ENCODE data around the gene PCDHGA1.
"Not testable (repeated sequence)": the region's sequence is repeated elsewhere in the genome, so short reads cannot be mapped to it uniquely, and the experiment has no call there.

Gene PCDHGA1
- 0.14 to 0.44 (median 0.19) reads per million in 3 experiments for total RNA-seq

DNA sequence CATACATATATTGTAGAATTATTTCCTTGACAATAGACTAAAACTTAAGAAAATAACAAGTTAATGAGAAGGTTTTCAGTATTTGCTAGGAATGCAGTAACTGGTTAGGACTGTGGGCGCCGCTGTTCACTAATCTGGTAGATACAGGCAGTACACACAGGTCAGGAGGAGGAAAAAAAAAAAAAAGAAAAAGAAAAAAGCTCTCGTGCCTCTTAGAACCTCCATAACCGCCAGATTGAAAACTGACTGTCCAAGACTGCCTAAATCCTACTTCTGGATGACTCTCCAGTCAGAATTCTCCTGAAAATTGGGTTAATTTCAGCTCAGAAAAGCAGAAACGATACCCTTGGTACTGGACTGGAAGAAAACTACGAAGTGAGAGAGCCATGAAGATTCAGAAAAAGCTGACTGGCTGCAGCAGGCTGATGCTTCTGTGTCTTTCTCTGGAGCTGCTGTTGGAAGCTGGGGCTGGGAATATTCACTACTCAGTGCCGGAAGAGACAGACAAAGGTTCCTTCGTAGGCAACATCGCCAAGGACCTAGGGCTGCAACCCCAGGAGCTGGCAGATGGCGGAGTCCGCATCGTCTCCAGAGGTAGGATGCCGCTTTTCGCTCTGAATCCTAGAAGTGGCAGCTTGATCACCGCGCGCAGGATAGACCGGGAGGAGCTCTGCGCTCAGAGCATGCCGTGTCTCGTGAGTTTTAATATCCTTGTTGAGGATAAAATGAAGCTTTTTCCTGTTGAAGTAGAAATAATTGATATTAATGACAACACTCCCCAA, at the start of gene PCDHGA1:
Gene PCDHGA1, plus strand, starts transcription at position 216 of the 782 bp plus-strand sequence.
- DNase-seq, result peak; percentile 13

DNA sequence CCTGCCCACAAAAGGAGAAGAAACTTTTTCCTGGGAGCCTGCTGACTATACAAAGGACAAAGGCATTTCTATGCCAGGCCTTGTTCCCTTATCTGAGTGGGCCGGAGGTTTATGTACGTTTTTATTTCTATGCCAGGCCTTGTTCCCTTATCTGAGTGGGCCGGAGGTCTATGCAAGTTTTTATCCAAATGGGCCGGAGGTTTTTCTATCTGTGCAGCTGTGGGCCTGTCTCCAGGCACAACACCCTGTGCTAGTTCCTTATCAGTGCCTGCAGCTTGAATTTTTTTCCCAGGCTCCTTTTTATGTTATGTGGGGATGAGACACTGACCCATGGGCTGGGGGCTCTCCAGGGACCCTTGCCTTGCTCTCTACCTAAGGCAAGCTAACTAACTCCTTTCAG, 31.9 kb upstream of the PCDHGA1 start:
- no peak for DNase-seq

DNA sequence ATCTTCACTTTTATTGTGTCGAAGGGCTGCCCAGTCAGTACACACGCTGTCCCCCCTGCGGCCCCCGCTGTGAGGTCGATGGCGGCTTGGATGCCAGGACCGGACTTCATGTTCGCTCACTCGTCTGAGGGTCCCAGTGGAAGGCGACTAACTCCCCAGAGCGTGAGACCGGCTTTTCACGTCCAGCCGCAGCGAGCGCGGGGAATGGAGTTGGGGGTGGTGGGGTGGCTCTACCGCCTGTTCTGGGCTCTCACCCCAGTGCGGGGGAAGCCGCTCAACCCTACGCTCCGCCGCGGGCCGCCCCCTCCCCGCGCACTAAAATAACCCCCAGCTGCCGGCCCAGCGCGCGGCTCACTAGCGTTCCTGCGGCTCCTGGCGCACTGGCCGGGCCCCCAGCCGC, 26.6 kb upstream of the PCDHGA1 start, which contains the start of gene SLC25A2:
Gene SLC25A2, minus strand, starts transcription at position 294 of the 400 bp plus-strand sequence. Its CDS starts 184 bp downstream, at position 110.
- DNase-seq, result no peak

DNA sequence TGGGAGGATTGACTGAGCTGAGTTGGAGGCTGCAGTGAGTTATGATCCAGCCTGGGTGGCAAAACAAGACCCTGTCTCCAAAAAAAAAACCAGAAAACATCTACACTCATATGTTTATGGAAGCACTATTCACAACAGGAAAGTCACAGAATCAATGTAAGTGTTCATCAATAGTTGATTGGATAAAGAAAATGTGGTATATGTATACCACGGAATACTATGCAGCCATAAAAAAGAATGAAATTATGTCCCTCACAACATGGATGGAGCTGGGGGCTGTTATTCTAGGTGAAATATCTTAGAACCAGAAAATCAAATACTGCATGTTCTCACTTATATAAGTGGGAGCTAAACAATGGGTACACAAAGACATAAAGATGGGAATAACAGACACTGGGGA, 23.7 kb upstream of the PCDHGA1 start:
- no peak for DNase-seq

DNA sequence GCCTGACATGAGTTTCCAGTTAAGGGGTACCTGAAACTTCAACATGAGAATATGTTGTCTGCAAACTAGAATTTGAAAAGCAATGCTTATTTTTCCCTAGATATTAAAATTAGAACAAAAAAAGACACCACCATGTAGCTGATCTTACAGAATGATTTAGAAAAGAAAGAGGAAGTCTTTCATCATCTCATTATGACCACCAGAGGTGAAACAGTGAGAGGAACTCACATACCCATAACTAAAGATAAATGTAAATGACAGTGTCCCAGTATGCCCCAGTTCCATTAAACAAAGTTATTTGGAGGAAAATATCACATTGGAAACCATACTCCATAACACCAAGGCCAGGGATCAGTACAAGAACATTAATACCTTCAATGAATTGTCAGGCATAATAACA, 16.6 kb upstream of the PCDHGA1 start:
- no peak for DNase-seq

DNA sequence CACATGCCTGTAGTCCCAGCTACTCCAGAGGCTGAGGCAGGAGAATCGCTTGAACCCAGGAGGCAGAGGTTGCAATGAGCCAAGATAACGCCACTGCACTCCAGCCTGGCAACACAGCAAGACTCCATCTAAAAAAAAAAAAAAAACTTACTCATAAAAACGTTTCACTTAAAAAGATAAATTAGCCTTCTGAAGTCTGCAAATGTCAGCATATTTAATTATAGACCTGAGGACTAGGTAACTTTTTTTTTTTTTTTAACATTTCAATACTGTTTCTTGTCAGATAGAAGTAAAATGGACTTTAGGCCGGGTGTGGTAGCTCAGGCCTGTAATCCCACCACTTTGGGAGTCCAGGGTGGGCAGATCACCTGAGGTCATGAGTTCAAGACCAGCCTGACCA, 13.4 kb upstream of the PCDHGA1 start:
- DNase-seq, result not testable (repeated sequence)

DNA sequence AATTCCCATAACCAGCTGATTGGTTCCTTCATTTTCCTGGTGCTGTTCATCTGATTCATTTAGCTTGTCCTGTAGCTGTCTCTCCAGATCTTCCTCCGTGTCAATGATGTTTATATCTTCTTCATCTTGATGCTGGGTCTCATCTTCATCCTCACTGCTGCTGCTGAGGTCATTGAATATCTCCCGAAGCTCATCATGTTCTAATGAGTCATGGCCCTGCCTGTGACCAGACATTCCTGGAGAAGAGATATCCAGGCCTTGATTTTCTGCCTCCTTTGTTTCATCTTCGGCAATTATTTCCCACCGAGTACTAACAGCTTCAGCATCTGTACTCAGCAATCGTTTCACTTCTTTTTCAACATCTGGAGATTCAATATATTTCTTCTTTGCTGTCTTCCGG, 11.1 kb upstream of the PCDHGA1 start:
- DNase-seq, result no peak

DNA sequence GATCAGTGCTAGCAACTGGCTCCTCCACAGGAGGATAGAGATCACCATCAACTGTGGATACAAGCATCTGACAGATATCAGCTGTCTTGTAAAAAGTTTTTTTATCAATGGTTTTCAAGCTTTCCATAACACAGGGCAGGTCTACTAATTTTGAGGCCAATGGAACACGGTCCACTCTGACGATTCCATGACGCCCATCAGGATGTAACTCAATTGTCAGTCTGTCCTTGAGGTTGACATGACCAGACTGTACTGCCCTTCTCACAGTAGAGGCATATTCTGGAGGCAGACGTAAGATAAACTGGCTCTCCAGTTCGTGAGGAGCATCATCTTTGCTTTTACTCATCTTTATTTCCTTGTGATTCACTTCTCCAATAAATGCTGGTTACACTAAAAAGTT, 10.6 kb upstream of the PCDHGA1 start:
- no peak for DNase-seq

DNA sequence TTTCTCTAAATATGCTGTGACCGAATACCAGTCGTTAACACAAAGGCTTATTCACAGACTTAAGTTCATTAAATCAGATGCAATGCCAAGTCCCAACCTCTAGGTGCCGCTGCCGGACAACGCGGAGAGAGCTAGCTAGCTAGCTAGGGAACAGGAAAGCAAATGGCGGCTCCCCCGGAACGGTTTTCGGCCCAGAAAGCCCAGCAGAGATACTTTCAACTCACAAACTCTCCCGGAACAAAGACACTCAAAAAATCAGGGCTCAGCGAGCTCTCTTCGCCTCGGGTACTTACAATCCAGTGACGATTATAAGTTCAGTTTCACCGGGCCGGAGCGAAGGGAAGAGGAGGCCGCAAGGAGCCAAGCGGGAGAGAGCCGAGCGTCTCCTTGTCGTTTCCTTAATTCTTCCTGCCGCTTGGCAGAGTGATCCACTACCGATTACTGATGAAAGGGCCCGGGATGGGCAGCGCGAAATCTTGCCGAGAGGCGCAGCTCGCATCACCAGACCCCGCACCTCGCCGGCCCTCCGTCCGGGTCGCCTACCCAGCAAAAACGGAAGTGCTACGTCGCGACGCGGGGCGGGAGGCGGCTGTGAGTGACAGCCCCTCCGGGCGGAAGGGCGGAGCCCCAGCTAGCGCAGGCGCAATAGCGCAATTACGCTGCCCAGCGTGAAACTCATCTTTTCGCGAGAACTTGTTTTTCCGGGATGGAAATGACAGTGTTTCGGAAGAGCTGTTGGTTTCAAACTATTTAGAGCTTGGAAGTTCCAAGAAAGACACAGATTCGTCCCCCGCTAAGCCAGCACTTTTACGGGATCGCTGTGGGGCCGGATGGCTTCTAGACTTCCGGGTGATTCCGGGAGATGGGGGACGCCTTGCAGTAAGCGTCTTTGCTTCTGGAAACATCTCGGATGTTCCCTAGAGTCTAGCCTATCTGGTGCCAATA, 9.8 kb upstream of the PCDHGA1 start, which contains the start of gene TAF7:
Gene TAF7, minus strand, starts transcription at position 560 of the 945 bp plus-strand sequence. CDS start 740 bp downstream, outside the sequence.
- DNase-seq, result peak; percentile 90

DNA sequence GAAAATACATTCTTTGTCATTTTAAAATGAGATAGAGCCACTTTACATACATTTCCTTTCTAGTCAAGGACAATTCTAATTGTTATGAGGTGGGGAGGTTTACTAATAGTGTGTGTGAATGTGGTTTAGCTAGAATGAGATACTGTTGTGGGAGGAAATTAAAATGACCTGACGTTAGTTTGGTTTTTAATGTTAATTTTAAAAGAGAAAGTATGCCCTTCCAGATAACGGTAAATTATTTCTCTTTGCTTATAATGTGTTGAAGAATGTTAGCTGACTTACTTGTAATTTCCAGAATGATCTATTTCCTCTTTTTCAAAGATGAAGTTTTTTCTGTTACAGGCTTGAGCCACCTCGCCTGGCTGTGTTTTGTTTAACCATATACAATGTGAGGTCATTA, 8.1 kb upstream of the PCDHGA1 start:
- DNase-seq, result no peak

DNA sequence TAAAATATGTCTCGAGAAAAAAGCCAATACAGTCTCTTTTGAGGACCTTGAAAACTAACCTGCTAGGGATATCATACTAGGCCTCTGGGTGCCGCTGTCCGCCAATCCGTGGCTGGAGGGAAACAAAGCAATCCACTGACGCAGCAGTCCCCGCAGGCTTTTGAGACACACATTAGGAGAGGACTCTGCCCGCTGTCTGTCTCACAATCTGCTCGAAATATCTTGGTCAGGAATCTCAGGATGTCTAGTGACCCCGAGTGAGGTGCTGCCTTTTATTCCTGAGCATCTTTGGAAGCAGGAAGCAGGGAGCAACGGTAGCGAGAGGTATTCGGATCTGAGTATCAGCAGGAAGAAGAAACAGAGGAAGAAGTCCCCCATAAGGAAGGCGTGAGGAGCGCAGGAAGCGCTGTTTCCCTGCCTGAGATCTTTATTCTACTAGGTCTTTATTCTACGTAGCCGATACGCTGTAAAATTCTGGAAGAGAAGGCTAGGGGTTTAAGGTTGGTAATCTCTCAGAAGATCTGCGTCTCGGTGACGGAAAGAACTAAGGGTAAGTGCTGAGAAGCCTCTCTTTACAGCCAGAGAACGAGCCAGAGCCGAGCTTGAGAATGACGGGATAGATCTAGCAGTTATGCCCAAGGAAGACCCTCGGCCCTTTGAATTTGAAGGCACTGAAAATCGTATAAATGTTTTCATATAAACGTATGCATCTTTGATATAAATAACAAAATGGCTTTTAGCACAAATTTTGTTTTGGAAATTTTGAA, 4.0 kb upstream of the PCDHGA1 start:
- DNase-seq, result peak; percentile 59

DNA sequence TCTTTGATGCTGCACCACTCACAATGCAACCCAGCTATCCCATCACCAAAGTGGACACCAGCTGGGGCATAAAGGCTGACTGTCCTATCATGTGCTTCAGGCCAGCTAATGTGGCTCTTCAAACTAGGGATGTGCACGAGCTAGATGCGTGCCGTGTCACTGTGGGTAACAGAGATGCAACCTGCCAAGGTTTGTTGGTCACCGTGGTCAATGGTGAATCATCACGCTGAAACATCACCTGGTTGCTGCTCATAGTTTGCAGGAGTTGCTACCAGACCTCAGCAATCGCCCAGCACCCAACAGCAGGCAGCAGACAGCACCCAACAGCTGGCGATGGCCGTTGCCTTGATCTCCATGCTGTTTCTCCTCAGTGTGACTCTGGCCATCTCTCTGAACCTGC, 2.1 kb upstream of the PCDHGA1 start:
- DNase-seq, result no peak

DNA sequence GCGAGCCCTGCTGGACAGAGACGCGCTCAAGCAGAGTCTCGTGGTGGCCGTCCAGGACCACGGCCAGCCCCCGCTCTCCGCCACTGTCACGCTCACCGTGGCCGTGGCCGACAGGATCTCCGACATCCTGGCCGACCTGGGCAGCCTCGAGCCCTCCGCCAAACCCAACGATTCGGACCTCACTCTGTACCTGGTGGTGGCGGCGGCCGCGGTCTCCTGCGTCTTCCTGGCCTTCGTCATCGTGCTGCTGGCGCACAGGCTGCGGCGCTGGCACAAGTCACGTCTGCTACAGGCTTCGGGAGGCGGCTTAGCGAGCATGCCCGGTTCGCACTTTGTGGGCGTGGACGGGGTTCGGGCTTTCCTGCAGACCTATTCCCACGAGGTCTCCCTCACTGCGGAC, 2.3 kb downstream of the PCDHGA1 start:
- DNase-seq, result not testable (repeated sequence)

DNA sequence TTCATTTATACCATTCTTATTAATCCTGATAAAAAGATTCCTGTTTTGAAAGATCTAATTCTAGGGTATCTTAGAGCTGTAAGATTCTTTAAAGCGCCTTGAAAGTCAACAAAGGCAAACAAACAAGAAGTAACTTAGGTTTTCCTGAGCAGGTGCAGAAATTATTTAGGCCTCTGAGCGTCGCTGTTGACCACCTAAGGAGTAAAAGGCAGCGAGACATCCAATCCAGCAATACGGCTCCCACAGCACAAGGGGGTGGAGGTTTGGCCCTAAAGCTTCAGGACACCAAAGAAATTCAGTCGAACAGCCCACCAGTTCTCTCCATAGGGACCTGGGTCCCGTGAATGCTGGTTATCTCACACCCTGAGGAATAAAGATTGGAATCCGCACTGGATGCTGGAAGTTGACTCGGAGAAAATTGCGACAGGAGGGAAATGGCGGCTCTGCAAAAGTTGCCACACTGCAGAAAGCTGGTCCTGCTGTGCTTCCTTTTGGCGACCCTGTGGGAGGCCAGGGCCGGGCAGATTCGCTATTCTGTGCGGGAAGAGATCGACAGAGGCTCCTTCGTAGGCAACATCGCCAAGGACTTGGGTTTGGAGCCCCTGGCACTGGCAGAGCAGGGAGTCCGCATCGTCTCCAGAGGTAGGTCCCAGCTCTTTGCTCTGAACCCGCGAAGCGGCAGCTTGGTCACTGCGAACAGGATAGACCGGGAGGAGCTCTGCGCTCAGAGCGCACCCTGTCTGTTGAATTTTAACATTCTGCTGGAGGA, 8.4 kb downstream of the PCDHGA1 start, which contains the start of gene PCDHGA2:
Gene PCDHGA2, plus strand, starts transcription at position 223 of the 769 bp plus-strand sequence.
- DNase-seq, result no peak

DNA sequence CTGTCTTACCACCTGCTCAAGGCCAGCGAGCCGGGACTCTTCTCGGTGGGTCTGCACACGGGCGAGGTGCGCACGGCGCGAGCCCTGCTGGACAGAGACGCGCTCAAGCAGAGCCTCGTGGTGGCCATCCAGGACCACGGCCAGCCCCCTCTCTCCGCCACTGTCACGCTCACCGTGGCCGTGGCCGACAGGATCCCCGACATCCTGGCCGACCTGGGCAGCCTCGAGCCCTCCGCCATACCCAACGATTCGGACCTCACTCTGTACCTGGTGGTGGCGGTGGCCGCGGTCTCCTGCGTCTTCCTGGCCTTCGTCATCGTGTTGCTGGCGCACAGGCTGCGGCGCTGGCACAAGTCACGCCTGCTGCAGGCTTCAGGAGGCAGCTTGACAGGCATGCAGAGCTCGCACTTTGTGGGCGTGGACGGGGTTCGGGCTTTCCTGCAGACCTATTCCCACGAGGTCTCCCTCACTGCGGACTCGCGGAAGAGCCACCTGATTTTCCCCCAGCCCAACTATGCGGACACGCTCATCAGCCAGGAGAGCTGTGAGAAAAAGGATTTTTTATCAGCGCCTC, 10.6 kb downstream of the PCDHGA1 start:
- not testable (repeated sequence) for DNase-seq

DNA sequence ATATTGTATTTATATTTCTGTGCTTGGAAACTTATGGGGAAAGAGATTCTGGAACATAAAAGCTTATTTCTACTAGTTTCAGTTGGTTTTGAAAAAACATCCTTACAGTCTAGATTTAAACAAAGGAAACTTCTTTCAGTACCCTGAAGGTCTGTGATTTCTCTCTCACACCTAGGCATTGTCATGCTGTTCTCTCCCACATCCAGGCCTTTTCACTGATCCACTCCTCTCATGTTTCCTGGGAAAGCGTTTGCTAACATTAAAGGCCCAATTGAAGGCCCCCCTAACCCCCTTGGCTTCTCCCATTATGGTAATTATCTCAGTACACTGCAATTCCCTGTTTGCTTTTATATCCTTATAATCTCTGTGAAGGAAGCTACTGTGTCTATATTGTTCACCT, 12.5 kb downstream of the PCDHGA1 start:
- no peak for DNase-seq

DNA sequence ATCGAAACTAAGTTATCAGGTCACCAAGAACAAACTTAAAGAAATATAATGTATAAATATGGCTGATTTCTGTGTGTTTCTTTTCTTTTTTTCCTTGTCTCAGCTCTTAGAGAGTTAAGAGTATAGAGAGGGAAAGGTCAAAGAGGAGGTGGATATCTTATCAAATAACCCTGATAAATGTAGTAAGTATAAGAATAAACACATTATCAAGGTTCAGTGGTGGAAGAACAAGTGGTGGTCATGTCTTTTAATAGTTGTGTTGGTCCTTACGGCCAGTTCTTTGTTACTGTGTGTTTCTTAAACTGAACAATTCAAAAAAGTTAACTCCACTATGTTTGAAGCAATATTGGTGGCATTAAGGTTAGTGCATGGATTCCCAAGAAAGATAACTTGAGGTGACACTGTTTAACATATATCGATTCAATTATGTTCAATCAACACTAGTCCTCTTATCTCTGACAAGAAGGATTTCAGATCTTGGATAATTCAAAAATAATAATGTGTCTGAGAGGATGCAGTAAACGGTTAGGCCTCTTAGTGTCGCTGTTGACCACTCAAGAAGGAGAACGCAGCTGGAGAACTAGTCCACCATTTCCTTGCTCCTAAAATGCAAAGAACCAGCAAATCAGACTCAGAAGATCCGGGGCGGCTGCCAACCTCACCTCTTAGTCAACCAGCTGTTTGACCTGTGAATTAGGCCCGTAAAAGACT, 13.1 kb downstream of the PCDHGA1 start, which contains the start of gene PCDHGA3:
Gene PCDHGA3, plus strand, starts transcription at position 588 of the 711 bp plus-strand sequence. CDS start 205 bp downstream, outside the sequence.
- DNase-seq, result no peak

DNA sequence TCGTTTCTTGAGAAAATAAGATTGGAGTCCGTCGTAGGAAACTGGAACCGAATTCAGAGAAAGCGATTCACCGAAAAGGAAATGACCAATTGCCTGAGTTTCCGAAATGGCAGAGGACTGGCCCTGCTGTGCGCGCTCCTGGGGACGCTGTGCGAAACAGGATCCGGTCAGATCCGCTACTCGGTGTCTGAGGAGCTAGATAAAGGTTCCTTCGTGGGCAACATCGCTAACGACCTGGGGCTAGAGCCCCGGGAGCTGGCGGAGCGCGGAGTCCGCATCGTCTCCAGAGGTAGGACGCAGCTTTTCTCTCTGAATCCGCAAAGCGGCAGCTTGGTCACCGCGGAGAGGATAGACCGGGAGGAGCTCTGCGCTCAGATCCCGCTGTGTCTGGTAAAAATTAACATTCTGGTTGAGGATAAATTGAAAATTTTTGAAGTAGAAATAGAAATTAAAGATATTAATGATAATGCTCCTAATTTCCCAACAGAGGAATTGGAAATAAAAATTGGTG, 13.7 kb downstream of the PCDHGA1 start:
- DNase-seq, result no peak

DNA sequence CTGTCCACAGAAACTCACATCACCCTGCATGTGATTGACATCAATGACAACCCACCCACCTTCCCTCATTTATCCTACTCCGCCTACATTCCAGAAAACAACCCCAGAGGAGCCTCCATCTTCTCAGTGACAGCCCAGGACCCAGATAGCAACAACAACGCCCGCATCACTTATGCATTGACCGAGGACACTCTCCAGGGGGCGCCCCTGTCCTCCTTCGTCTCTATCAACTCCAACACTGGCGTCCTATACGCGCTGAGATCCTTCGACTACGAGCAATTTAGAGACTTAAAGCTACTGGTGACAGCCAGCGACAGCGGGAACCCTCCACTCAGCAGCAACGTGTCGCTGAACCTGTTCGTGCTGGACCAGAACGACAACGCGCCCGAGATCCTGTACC, 15.0 kb downstream of the PCDHGA1 start:
- no peak for DNase-seq

DNA sequence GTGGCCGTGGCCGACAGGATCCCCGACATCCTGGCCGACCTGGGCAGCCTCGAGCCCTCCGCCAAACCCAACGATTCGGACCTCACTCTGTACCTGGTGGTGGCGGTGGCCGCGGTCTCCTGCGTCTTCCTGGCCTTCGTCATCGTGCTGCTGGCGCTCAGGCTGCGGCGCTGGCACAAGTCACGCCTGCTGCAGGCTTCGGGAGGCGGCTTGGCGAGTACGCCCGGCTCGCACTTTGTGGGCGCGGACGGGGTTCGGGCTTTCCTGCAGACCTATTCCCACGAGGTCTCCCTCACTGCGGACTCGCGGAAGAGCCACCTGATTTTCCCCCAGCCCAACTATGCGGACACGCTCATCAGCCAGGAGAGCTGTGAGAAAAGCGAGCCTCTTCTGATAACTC, 15.7 kb downstream of the PCDHGA1 start:
- DNase-seq, result not testable (repeated sequence)
